A549 (cell line): ENCODE measurements around the gene ERN2. TPM values are rescaled to one million over a fixed set of nuclear protein-coding genes. Genes with fewer than 3 reads are reported as not detected.

Experiments
- ATAC-seq, 2 experiments: fragments of 200-7000 bp in 1 of 2; fragments of >200 bp in 1 of 2; cut with Nextera tagmentation in 1 of 2; cut with Tn5 transposase in 1 of 2; 3 replicates each; pipeline versions ENCODE4 v1.8.0 to v1.9.1; 2018 to 2020; ENCODE audit warnings: mild to moderate bottlenecking in 1 of 2, moderate library complexity in 1 of 2
- CTCF ChIA-PET: fragments of 300-600 bp; sonication (Branson Sonifier 250); formaldehyde crosslinking; extraction: SDS; loops from one replicate; lab custom pipeline; 2021; ENCODE audit warnings: antibody characterized with exemption, inconsistent platforms; lab: Yijun Ruan, JAX
- POLR2A ChIA-PET: fragments of 350-600 bp; formaldehyde crosslinking; extraction: SDS; loops from one replicate; lab custom pipeline; 2021; ENCODE audit warnings: antibody characterized with exemption, inconsistent platforms; lab: Yijun Ruan, JAX
- DNase-seq, 2 experiments: peaks; one replicate each; pipeline versions ENCODE4 v3.0.0 to v3.0.0-alpha.2; 2011 to 2016; ENCODE audit warnings: low read depth in 1 of 2, low spot score in 1 of 2
- FAIRE-seq: peaks from 2 replicates; lab custom pipeline; 2011; peaks lifted over from hg19 to GRCh38; lab: Jason Lieb, UNC
- H3K27ac ChIP-seq, 2 experiments: fragments of >200 bp; sonication (Bioruptor Twin); formaldehyde crosslinking; 3 replicates each; pipeline ENCODE4 v1.5.1; 2016 to 2017
- H3K4me1 ChIP-seq: fragments of >200 bp; sonication (Bioruptor Twin); formaldehyde crosslinking; 3 replicates; pipeline ENCODE4 v1.6.1; 2016
- H3K4me2 ChIP-seq: fragments of >200 bp; sonication (Bioruptor Twin); formaldehyde crosslinking; 3 replicates; pipeline ENCODE4 v1.6.1; 2016
- H3K4me3 ChIP-seq: fragments of >200 bp; sonication (Bioruptor Twin); formaldehyde crosslinking; 3 replicates; pipeline ENCODE4 v1.5.1; 2016
- H3K9me3 ChIP-seq: fragments of >200 bp; sonication (Bioruptor Twin); formaldehyde crosslinking; 3 replicates; pipeline ENCODE4 v1.6.1; 2016
- ATOH8 ChIP-seq: fragments of 250-450 bp; sonication (Bioruptor Pico); IDR thresholded peaks from 2 replicates; pipeline ENCODE4 v1.5.0; 2020; ENCODE audit warnings: low read depth, mild to moderate bottlenecking, moderate library complexity
- BCL3 ChIP-seq: fragments of >200 bp; sonication (Bioruptor Twin); formaldehyde crosslinking; IDR thresholded peaks from 3 replicates; pipeline ENCODE4 v1.6.1; 2016
- CBX8 ChIP-seq: fragments of 200-600 bp; sonication (generic); IDR thresholded peaks from 2 replicates; pipeline ENCODE4 v1.6.1; 2016
- CHD2 ChIP-seq: fragments of 150-350 bp; IDR thresholded peaks from 2 replicates; pipeline ENCODE4 v1.6.1; 2014; ENCODE audit warnings: low read length; ENCODE audit not compliant: partially characterized antibody
- EHF ChIP-seq: fragments of 250-450 bp; sonication (Bioruptor Pico); IDR thresholded peaks from 2 replicates; pipeline ENCODE4 v1.5.0; 2020; ENCODE audit warnings: mild to moderate bottlenecking
- EP300 ChIP-seq, 2 experiments: fragments of >200 bp; sonication (Bioruptor Twin); formaldehyde crosslinking; IDR thresholded peaks; 2 replicates in 1 of 2; 3 replicates in 1 of 2; pipeline ENCODE4 v1.6.1; 2016 to 2017
- ESRRA ChIP-seq: fragments of 150-350 bp; IDR thresholded peaks from 2 replicates; pipeline ENCODE4 v1.6.1; 2014; ENCODE audit warnings: mild to moderate bottlenecking, low read length, borderline replicate concordance
- FOSL2 ChIP-seq, 2 experiments: fragments of 450-650 bp in 1 of 2; fragments of >200 bp in 1 of 2; sonication (Bioruptor Twin) in 1 of 2; formaldehyde crosslinking; IDR thresholded peaks; 2 replicates each; pipeline versions ENCODE4 v1.5.0 to v1.6.1; 2016 to 2020; ENCODE audit warnings: mild to moderate bottlenecking in 1 of 2, moderate library complexity in 1 of 2
- GATA3 ChIP-seq: IDR thresholded peaks from 2 replicates; pipeline ENCODE4 v1.6.1; 2012; ENCODE audit warnings: borderline replicate concordance
- HDAC2 ChIP-seq: fragments of 200-600 bp; sonication (generic); IDR thresholded peaks from 2 replicates; pipeline ENCODE4 v1.6.1; 2016
- HEYL ChIP-seq: fragments of 250-450 bp; sonication (Bioruptor Pico); IDR thresholded peaks from 2 replicates; pipeline ENCODE4 v1.8.0; 2021; ENCODE audit warnings: mild to moderate bottlenecking, moderate library complexity
- HMGXB4 ChIP-seq: fragments of 250-450 bp; sonication (Bioruptor Pico); IDR thresholded peaks from 2 replicates; pipeline ENCODE4 v1.5.0; 2021; ENCODE audit warnings: mild to moderate bottlenecking, moderate library complexity, borderline replicate concordance
- JUN ChIP-seq, 2 experiments: fragments of >200 bp; sonication (Bioruptor Twin); formaldehyde crosslinking; IDR thresholded peaks; 2 replicates in 1 of 2; 3 replicates in 1 of 2; pipeline ENCODE4 v1.6.1; 2016 to 2017
- NFE2L2 ChIP-seq: fragments of 150-350 bp; conservative IDR thresholded peaks from 2 replicates; pipeline ENCODE4 v1.6.1; 2014; ENCODE audit warnings: low read length
- RAD21 ChIP-seq, 2 experiments: fragments of >200 bp in 1 of 2; sonication (Bioruptor Twin) in 1 of 2; formaldehyde crosslinking in 1 of 2; IDR thresholded peaks in 1 of 2; conservative IDR thresholded peaks in 1 of 2; 2 replicates in 1 of 2; 3 replicates in 1 of 2; pipeline ENCODE4 v1.6.1; 2012 to 2018; ENCODE audit warnings: inconsistent platforms in 1 of 2
- REST ChIP-seq: fragments of 200-600 bp; sonication (generic); IDR thresholded peaks from 2 replicates; pipeline ENCODE4 v1.6.1; 2016; ENCODE audit warnings: antibody characterized with exemption, mild to moderate bottlenecking, moderate library complexity
- RFX5 ChIP-seq: fragments of 450-650 bp; IDR thresholded peaks from 2 replicates; pipeline ENCODE4 v1.7.1; 2014; ENCODE audit warnings: antibody characterized with exemption, mild to moderate bottlenecking, moderate library complexity
- TFCP2L1 ChIP-seq: fragments of 250-450 bp; sonication (Bioruptor Pico); IDR thresholded peaks from 2 replicates; pipeline ENCODE4 v1.5.0; 2021; ENCODE audit warnings: mild to moderate bottlenecking
- ZNF302 ChIP-seq: fragments of 250-450 bp; sonication (Bioruptor Pico); IDR thresholded peaks from 2 replicates; pipeline ENCODE4 v1.9.0; 2021; ENCODE audit warnings: inconsistent platforms, mild to moderate bottlenecking, moderate library complexity
- WGBS: methylation state at CpG from one replicate; pipeline ENCODE4 v1.1.6; 2017; ENCODE audit errors: missing lambda C conversion rate; 5-methylcytosine and 5-hydroxymethylcytosine counted together
- polyA plus RNA-seq, 4 experiments: library from polyadenylated mRNA; depleted of rRNA in 3 of 4; stranded (reverse); fragments of >200 nt; fragmentation: RNase III in 1 of 4; extraction: RNeasy Plus Mini Kit Qiagen cat#74134 plus additional on column Dnase treatment in 1 of 4; gene quantifications; 2 replicates in 3 of 4; 3 replicates in 1 of 4; pipeline ENCODE4 v1.2.3, GENCODE V29; 2011 to 2017

Gene ERN2
- polyA plus RNA-seq, 2 of the 4 experiments (the other 2 are of a cell fraction): not detected

GRCh38 chr16:23709536-23709935 is 3.5 kb downstream of the ERN2 start:
- no peak for ATAC-seq
- Histone ChIP-seq H3K4me3 (no peak overlapping the region), H3K9me3 (peaks cover 16% of the 10 kb centered on the region; the same call in 2 of the 3 replicates), H3K4me1 (no peaks in the 10 kb centered on the region), H3K4me2 (no peak overlapping the region), H3K27ac (no peak overlapping the region)
- FAIRE-seq: no peak
- TF ChIP-seq FOSL2 (IDR thresholded peaks at IDR 0.05) (no peak), FOSL2 (CRISPR knock-in tag; IDR thresholded peaks at IDR 0.05) (no peak), HEYL (CRISPR knock-in tag) (no peak), CHD2 (no peak), REST (no peak), NFE2L2 (no peak), CBX8 (no peak), TFCP2L1 (no peak), EHF (CRISPR knock-in tag) (no peak), ZNF302 (no peak)
- ChIA-PET CTCF (interaction anchor here (1.6 to 2.5 kb wide), 2 partner anchors 9 to 327 kb away, joined by 4 to 7 read pairs; no protein-coding TSS in a partner anchor), POLR2A (no interaction called here)
- no peak for DNase-seq

- CTCF ChIA-PET: interaction anchor here (1.3 to 1.8 kb wide), 2 partner anchors 22 to 37 kb away, joined by 3 to 4 read pairs; no protein-coding TSS in a partner anchor
- H3K27ac ChIP-seq: no peak overlapping the region
- ATAC-seq (no peak), FAIRE-seq (no peak), DNase-seq (no peak)
- H3K4me2 ChIP-seq: no peak overlapping the region
- no peak overlapping the region for H3K4me3 ChIP-seq
- H3K9me3 ChIP-seq: peaks cover 24% of the 10 kb centered on the region; the same call in 2 of the 3 replicates
- POLR2A ChIA-PET: no interaction called here
- 41% methylated on average over 4 of the region's 4 CpGs for WGBS
- no peaks in the 10 kb centered on the region for H3K4me1 ChIP-seq
- TF ChIP-seq TFCP2L1: no peak
- no peak for TF ChIP-seq GATA3
- no peak for TF ChIP-seq RFX5
- no peak for TF ChIP-seq ATOH8
- TF ChIP-seq RAD21 (conservative IDR thresholded peaks at IDR 0.05 in 1 of 2, IDR thresholded peaks at IDR 0.05 in 1 of 2): no peak
- TF ChIP-seq JUN (IDR thresholded peaks at IDR 0.05): no peak
- no peak for TF ChIP-seq ESRRA
- TF ChIP-seq EP300 (IDR thresholded peaks at IDR 0.05): no peak
- TF ChIP-seq, all 56 proteins: peak for 0
Observed at GRCh38 chr16:23706439-23706838, 6.6 kb downstream of the ERN2 start.

GRCh38 chr16:23705517-23705902 is 7.5 kb downstream of the ERN2 start:
- ChIA-PET CTCF (no interaction called here), POLR2A (no interaction called here)
- no peak for DNase-seq
- TF ChIP-seq HDAC2 (no peak), HMGXB4 (CRISPR knock-in tag) (no peak), BCL3 (no peak)
- no peak for ATAC-seq
- H3K4me2 ChIP-seq: no peak overlapping the region
- H3K4me1 ChIP-seq: no peaks in the 10 kb centered on the region
- FAIRE-seq: no peak
- WGBS: 44% methylated on average over 2 of the region's 2 CpGs
- H3K9me3 ChIP-seq: peaks cover 24% of the 10 kb centered on the region; the same call in 2 of the 3 replicates
- no peak overlapping the region for H3K27ac ChIP-seq
- H3K4me3 ChIP-seq: no peak overlapping the region
